NCI-H226 (cell line): ENCODE results near the gene C19orf81.
"Not testable (repeated sequence)": the region's sequence is repeated elsewhere in the genome, so short reads cannot be mapped to it uniquely, and the experiment has no call there.

Experiments
- DNase-seq: peaks from one replicate; pipeline ENCODE4 v3.0.0-alpha.2; 2015

C19orf81 gene

DNA sequence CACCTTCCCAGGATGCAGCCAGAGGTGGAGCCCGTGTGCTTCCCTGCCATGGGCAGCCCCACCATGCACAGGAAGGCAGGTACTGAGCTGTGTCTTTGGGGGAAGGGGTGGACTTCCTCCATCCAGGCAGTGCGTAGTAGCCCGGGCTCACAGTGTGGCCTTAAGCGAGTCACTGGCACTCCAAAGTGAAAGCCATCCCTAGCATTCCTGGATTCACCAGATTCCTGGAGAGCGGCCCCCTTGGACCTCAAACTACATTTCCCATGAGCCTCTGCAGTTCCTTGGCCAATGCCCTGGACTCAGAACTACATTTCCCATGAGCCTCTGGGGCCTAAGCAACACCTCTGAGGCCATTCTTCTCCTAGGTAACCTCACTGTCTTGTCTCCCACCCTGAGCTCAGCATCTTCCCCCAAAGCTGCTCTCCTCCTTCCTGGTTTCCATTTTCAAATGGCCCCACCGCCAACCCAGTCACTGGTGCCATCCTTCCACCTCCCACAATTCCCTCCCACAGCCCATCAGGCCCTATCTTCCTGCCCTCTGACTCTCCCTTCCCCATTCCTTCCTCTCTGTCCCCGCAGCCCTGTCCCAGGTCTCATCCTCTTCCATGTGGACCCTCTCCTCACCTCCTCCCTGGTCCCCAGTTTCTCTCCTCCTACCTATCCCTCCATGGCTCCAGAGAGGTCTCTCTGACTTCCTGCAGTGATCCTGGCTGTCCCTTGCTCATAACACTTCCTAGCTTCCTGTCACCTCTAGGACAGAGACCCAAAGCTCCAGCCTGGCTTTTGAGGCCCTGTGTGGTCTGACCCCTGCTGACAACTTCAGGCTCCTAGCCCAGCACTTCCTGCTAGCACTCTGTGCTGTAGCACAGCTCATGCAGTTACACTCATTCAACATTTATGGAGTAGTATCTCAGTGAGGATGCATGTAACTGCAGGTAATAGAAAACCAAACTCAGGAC lies at the start of gene C19orf81:
Gene C19orf81, plus strand, starts transcription at position 13 of the 959 bp plus-strand sequence. Its CDS starts 0 bp downstream, at position 13.
- peak; percentile 29 for DNase-seq

DNA sequence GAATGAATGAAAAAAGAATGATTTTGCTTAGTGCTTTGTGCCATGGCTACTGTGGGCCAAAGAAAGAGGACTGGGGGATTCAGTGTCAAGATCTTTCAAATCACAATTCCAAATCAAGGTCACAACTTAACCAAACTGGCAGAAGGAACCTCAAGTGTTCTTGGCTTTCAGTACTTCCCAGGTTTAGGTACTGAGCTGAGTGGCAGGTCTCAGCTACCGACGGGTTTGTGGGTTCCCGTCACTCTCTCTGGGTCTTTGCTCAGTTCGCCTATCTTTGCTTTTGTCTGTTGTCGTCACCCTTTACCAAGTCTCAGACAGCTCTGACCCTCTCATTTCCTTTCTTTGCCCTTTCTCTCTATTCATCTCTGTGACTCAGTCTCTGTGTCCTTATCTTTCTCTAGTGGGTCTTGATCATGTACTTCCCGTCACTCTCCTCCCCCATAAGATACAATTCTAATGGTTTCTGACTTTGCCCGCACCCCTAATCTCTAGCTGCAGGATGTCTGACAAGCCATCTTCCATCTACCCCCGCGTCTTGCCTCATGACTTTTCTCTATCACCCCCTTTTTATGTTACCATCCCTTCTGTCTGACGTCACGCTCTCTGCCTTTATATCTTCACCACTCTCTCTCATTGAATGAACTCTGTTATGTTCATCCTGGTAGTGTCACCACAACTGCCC lies 47.7 kb upstream of the C19orf81 start:
- DNase-seq, result peak; percentile 15

GRCh38 chr19:50602089-50602422 lies 47.2 kb upstream of the C19orf81 start:
- DNase-seq, result no peak

DNA sequence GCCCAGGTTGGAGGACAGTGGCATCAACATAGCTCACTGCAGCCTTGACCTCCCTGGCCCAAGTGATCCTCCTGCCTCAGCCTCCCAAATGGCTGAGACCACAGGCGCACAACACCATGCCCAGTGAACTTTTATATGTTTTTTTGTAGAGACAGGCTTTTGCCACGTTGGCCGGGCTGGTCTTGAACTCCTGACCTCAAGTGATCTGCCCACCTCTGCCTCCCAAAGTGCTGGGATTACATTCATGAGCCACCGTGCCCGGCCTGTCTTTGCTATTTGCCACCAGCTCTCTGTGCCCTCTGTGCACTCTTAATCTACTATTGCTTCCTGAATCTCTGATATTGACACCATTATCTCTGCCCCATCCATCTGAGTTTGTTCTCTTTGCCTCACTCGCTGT lies 46.7 kb upstream of the C19orf81 start:
- no peak for DNase-seq

DNA sequence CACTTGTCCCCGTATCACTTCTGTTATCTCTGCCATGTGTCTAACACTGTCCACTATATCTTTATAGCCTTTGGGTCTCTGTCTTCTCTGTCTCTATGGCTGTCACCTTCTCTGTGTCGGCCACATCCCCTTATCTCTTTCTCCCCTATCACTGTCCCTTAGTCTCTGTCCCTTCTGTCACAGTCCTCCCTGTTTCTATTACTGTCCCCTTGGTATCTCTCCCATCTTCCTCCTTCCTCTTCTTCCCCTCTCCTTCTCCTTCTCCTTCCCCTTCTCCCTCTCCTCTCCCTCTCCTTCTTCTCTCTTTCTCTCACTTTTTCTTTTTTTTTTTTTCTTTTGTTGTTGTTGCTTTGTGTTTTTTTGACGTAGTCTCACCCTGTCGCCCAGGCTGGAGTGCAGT lies 46.3 kb upstream of the C19orf81 start:
- DNase-seq, result no peak

- DNase-seq, result peak; percentile 17
Measured at GRCh38 chr19:50604264-50605073, 44.8 kb upstream of the C19orf81 start.

GRCh38 chr19:50606059-50606836 lies 43.0 kb upstream of the C19orf81 start:
- not testable (repeated sequence) for DNase-seq

DNA sequence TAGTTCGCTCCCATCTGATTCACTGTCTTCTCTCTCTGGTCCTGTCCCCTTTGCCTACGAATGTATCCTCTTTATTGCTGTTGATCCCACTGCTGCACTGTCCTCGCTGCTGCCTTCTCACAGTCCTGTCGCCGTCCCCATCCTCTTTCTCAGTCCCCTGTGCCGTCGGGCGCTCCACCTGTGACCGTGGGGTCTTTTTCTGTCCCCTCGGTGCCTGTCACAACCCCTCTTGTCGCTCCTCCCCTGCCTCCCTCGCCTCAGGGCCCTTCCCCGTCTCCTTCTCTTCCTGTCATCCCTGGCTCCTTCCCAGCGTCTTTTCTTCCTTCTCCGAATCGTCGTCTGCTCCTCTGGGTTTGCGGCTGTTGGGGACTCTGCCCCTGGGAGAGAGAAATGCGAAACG lies 41.9 kb upstream of the C19orf81 start:
- no peak for DNase-seq

DNA sequence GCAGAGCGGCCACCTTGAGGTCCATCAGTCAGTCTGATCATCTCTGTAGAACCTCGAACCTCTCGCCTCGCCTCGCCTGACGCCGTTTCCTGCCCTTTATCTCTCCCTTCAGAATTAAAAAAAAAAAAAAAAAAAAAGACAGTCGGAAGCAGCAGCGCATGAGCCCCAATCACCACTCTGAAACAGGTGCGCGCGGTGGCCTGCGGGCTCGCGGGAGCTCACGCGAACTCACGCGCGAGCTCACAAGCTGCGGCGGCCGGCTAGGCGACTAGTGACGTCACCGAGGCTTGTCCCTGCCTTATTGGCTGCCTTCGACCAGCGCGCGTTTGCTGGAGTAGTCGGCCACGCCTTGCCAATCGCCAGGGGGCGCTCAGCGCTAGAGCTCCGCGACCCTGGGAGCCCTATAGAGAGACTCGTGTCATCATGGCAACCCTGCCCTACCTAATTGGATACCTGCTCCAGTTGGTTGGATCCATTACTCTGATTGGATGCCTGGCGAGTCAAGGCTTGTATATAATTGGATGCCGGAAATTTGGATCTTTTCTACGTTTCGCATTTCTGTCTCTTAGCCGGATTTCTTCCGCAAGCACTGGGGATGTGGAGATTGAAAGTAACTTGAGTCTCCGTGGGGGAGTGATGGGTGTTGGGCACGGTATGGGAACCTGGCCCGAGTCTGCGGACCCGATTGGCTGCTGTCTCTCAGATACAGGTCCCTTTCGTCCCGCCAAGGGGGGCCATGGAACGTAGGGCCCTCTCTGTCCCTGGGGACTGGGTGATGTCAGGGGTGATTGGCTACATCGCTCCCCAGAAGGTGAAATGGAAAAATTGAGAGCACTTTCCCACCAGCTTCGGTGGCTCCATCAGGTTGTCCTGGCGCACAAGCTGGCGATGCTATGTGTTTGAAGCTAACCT lies 41.1 kb upstream of the C19orf81 start:
- no peak for DNase-seq

DNA sequence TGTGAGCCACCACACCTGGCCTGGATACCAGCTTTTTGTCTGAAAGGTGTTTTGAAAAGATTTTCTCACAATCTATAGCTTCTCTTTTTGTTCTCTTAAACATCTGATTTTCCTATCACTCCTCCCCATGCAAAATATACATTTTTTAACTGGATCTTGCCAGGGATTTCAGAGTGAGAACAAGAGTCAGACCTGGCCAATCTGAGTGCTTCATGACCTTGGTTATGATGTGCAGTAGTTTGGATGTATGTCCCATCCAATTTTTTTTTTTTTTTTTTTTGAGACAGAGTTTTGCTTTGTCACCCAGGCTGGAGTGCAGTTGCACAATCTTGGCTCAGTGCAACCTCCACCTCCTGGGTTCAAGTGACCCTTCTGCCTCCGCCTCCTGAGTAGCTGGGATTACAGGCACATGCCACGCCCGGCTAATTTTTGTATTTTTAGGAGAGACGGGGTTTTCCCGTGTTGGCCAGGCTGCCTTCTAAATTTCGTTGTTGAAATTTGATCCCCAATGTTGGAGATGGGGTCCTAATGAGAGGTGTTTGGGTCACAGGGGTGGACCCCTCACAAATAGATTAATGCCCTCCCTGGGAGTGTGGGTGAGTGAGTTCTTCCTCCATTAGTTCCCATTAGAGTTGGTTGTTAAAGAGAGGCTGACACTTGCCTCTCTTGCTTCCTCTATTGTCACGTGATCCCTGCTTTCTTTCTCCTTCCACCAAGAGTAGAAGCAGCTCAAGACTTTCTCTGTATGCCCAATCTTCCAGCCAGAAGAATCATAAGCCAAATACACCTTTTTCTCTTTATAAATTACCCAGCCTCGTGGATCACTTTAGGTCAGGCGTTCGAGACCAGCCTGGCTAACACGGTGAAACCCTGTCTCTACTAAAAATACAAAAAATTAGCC lies 36.5 kb upstream of the C19orf81 start:
- DNase-seq, result not testable (repeated sequence)

DNA sequence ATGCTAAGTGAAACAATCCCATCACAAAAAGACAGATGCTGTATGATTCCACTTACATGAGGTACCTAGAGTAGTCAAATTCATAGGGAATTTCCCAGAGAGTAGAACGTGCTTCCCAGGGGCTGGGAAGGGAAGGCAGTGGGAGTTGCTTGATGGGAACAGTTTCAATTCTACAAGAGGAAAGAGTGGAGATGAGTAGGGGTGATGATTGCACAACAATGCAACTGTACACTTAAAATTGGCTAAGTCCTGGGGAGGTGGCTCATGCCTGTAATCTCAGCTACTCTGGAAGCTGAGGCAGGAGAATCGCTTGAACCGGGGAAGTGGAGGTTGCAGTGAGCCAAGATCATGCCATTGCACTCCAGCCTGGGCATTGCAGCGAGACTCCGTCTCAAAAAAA lies 30.9 kb upstream of the C19orf81 start:
- not testable (repeated sequence) for DNase-seq

GRCh38 chr19:50619184-50619583 lies 30.1 kb upstream of the C19orf81 start:
- not testable (repeated sequence) for DNase-seq

DNA sequence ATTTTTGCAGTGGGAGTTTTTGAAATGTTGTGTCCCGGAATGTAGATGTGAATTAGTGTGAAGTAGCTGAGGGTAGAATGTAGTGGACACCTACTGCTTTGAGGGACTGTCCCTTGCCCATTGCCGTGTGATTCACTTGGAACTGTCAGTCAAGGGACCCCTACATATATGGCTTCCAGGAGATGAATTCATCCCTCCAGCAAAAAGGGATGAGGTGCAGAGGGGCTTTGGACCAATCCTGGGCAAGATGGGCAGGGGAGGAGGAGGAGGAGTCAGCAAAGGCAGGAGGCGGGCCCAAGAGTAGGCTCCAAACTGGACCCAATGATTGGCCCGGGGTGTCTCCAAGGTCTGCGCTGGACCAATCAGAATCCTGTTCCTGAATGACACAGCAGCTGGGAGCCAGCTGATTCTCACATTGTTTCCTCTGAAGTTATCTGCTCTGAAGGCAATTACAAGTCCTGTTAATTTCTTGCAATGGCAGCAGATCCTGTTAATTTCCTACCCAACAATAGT lies 28.8 kb upstream of the C19orf81 start:
- DNase-seq, result not testable (repeated sequence)

- no peak for DNase-seq
Measured at GRCh38 chr19:50624949-50625600, 24.2 kb upstream of the C19orf81 start.

- DNase-seq, result no peak
Measured at GRCh38 chr19:50626011-50626410, 23.2 kb upstream of the C19orf81 start.

DNA sequence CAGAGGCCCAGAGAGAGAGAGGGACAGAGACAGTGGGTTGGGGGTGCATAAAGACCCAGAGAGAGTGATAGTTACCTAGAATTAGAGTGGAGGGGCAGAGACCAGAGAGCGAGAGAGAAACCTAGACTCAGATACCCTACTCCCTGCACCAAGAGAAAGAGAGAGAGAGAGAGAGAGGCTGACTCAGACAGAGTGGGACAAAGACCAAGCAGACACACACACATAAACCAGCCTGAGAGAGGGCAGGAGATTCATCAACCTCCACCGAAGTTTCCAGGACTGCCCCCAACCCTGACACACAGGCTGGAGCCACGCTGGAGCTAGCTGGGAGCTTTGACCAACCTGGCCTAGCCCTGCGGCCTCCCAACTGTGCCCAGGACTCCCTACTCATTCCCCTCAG lies 22.4 kb upstream of the C19orf81 start:
- no peak for DNase-seq

GRCh38 chr19:50628146-50628545 lies 21.1 kb upstream of the C19orf81 start:
- DNase-seq, result no peak

DNA sequence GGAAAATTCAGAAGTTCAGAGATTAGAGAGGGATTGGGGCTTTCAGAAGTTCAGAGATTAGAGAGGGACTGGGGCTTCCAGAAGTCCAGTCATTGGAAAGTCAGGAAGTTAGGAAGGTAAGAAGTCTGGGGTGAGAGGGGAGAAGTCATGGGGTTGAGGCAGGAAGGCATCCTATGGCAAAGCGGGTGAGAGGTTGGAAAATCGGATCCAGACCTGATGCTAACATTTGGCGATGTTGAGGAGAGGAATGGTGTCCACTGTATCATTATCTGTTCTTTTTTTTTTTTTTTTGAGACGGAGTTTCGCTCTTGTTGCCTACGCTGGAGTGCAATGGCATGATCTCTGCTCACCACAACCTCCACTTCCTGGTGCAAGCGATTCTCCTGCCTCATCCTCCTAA lies 20.7 kb upstream of the C19orf81 start:
- no peak for DNase-seq

DNA sequence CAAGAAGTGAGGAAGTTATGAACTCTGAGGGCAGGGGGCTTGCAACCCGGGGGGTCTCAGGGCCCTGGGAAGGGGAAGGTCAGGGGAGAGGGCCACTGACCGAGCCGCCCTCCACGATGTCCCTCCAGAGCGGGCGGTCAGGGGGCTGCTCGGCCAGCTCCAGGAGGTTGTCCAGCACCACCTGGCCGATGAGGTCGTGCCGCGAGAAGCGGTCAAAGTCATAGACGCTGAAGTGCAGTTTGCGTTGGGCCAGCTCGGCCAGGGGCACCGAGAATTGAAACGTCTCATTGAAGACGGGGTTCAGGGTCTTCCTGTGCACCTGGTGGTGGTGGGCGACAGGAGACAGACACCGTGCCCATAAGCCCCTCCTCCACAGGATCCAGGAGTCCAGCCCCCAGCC lies 20.1 kb upstream of the C19orf81 start:
- DNase-seq, result no peak
